ENCODE results near the gene FBXO47. TPM values are rescaled to one million over a fixed set of nuclear protein-coding genes. Genes with fewer than 3 reads are reported as not detected.
"Not testable (repeated sequence)": the region's sequence is repeated elsewhere in the genome, so short reads cannot be mapped to it uniquely, and the experiment has no call there.

Gene FBXO47
- total RNA-seq, 3 donors from 2014 or later: 0.08 TPM; not detected in 2

GRCh38 chr17:38959508-38959907 lies 7.7 kb downstream of the FBXO47 start:
- Mint-ChIP-seq H3K9me3 (no peaks in the 10 kb centered on the region), H3K4me3 (no peak overlapping the region), H3K4me1 (ENCODE audit: low read depth) (peaks cover 23% of the 10 kb centered on the region), H3K27me3 (ENCODE audit: low read depth) (no peaks in the 10 kb centered on the region), H3K36me3 (ENCODE audit: insufficient read depth) (no peaks in the 10 kb centered on the region)
- ATAC-seq (no peak), DNase-seq (no peak)

GRCh38 chr17:38958756-38959155 lies 8.4 kb downstream of the FBXO47 start:
- H3K27me3 Mint-ChIP-seq (ENCODE audit: low read depth): no peaks in the 10 kb centered on the region
- no peak overlapping the region for H3K4me3 Mint-ChIP-seq
- H3K9me3 Mint-ChIP-seq: no peaks in the 10 kb centered on the region
- H3K36me3 Mint-ChIP-seq (ENCODE audit: insufficient read depth): no peaks in the 10 kb centered on the region
- peaks cover 23% of the 10 kb centered on the region for H3K4me1 Mint-ChIP-seq (ENCODE audit: low read depth)
- DNase-seq: no peak
- ATAC-seq: no peak

- no peak overlapping the region for H3K4me3 Mint-ChIP-seq
- no peak for DNase-seq
- no peaks in the 10 kb centered on the region for H3K9me3 Mint-ChIP-seq
- H3K27me3 Mint-ChIP-seq (ENCODE audit: low read depth): no peaks in the 10 kb centered on the region
- ATAC-seq: no peak
- no peaks in the 10 kb centered on the region for H3K36me3 Mint-ChIP-seq (ENCODE audit: insufficient read depth)
- H3K4me1 Mint-ChIP-seq (ENCODE audit: low read depth): peaks cover 23% of the 10 kb centered on the region
Observed at GRCh38 chr17:38958326-38958725, 8.9 kb downstream of the FBXO47 start.

- not testable (repeated sequence) for H3K4me1 Mint-ChIP-seq (ENCODE audit: low read depth); H3K36me3 Mint-ChIP-seq (ENCODE audit: insufficient read depth); H3K4me3 Mint-ChIP-seq; DNase-seq; H3K9me3 Mint-ChIP-seq; H3K27me3 Mint-ChIP-seq (ENCODE audit: low read depth); ATAC-seq
Observed at GRCh38 chr17:38953800-38954199, 13.4 kb downstream of the FBXO47 start.

- no peaks in the 10 kb centered on the region for H3K36me3 Mint-ChIP-seq (ENCODE audit: insufficient read depth)
- no peaks in the 10 kb centered on the region for H3K27me3 Mint-ChIP-seq (ENCODE audit: low read depth)
- ATAC-seq: no peak
- H3K4me3 Mint-ChIP-seq: no peak overlapping the region
- peaks cover 5% of the 10 kb centered on the region for H3K4me1 Mint-ChIP-seq (ENCODE audit: low read depth)
- H3K9me3 Mint-ChIP-seq: no peaks in the 10 kb centered on the region
- no peak for DNase-seq
Observed at GRCh38 chr17:38947189-38947588, 20.0 kb downstream of the FBXO47 start.

GRCh38 chr17:38943607-38944006 lies 23.6 kb downstream of the FBXO47 start:
- Mint-ChIP-seq H3K4me1 (ENCODE audit: low read depth) (peaks cover 5% of the 10 kb centered on the region), H3K9me3 (no peaks in the 10 kb centered on the region), H3K27me3 (ENCODE audit: low read depth) (no peaks in the 10 kb centered on the region), H3K36me3 (ENCODE audit: insufficient read depth) (no peaks in the 10 kb centered on the region), H3K4me3 (no peak overlapping the region)
- ATAC-seq: no peak
- no peak for DNase-seq

- Mint-ChIP-seq H3K9me3 (no peaks in the 10 kb centered on the region), H3K4me3 (no peak overlapping the region), H3K4me1 (ENCODE audit: low read depth) (peaks cover 3% of the 10 kb centered on the region), H3K27me3 (ENCODE audit: low read depth) (no peaks in the 10 kb centered on the region), H3K36me3 (ENCODE audit: insufficient read depth) (no peaks in the 10 kb centered on the region)
- ATAC-seq: no peak
- DNase-seq: no peak
Observed at GRCh38 chr17:38942696-38943334, 24.4 kb downstream of the FBXO47 start.

GRCh38 chr17:38940404-38940803 lies 26.8 kb downstream of the FBXO47 start:
- no peak for ATAC-seq
- no peak for DNase-seq
- Mint-ChIP-seq H3K9me3 (no peaks in the 10 kb centered on the region), H3K27me3 (ENCODE audit: low read depth) (no peaks in the 10 kb centered on the region), H3K36me3 (ENCODE audit: insufficient read depth) (no peaks in the 10 kb centered on the region), H3K4me1 (ENCODE audit: low read depth) (peaks cover 3% of the 10 kb centered on the region), H3K4me3 (no peak overlapping the region)

- H3K4me3 Mint-ChIP-seq: no peak overlapping the region
- no peaks in the 10 kb centered on the region for H3K36me3 Mint-ChIP-seq (ENCODE audit: insufficient read depth)
- ATAC-seq (no peak), DNase-seq (no peak)
- H3K9me3 Mint-ChIP-seq: no peaks in the 10 kb centered on the region
- no peaks in the 10 kb centered on the region for H3K27me3 Mint-ChIP-seq (ENCODE audit: low read depth)
- peaks cover 3% of the 10 kb centered on the region for H3K4me1 Mint-ChIP-seq (ENCODE audit: low read depth)
Observed at GRCh38 chr17:38939987-38940386, 27.2 kb downstream of the FBXO47 start.

- H3K4me3 Mint-ChIP-seq; H3K9me3 Mint-ChIP-seq; DNase-seq; ATAC-seq; H3K4me1 Mint-ChIP-seq (ENCODE audit: low read depth); H3K27me3 Mint-ChIP-seq (ENCODE audit: low read depth); H3K36me3 Mint-ChIP-seq (ENCODE audit: insufficient read depth): not testable (repeated sequence)
Observed at GRCh38 chr17:38933962-38934361, 33.2 kb downstream of the FBXO47 start.

- not testable (repeated sequence) for H3K4me3 Mint-ChIP-seq; DNase-seq; H3K36me3 Mint-ChIP-seq (ENCODE audit: insufficient read depth); H3K27me3 Mint-ChIP-seq (ENCODE audit: low read depth); H3K9me3 Mint-ChIP-seq; ATAC-seq
- H3K4me1 Mint-ChIP-seq (ENCODE audit: low read depth): peaks cover 14% of the 10 kb centered on the region
Observed at GRCh38 chr17:38930782-38931181, 36.4 kb downstream of the FBXO47 start.

GRCh38 chr17:38926293-38927070 lies 40.7 kb downstream of the FBXO47 start:
- Mint-ChIP-seq H3K27me3 (ENCODE audit: low read depth) (no peaks in the 10 kb centered on the region), H3K9me3 (no peaks in the 10 kb centered on the region), H3K4me3 (no peak overlapping the region), H3K4me1 (ENCODE audit: low read depth) (peaks cover 35% of the 10 kb centered on the region), H3K36me3 (ENCODE audit: insufficient read depth) (no peaks in the 10 kb centered on the region)
- ATAC-seq: peak; percentile 81
- no peak for DNase-seq

- H3K9me3 Mint-ChIP-seq: no peaks in the 10 kb centered on the region
- peak; percentile 24 for DNase-seq
- H3K4me1 Mint-ChIP-seq (ENCODE audit: low read depth): peaks cover 36% of the 10 kb centered on the region
- peak; percentile 35 to 44 for ATAC-seq
- H3K36me3 Mint-ChIP-seq (ENCODE audit: insufficient read depth): peaks cover under 1% of the 10 kb centered on the region
- H3K4me3 Mint-ChIP-seq: no peak within 1 kb of the TSS
- H3K27me3 Mint-ChIP-seq (ENCODE audit: low read depth): no peaks in the 10 kb centered on the region
Observed at GRCh38 chr17:38925263-38925995, 41.8 kb downstream of the FBXO47 start, which contains the start of gene LASP1NB. Gene LASP1NB, plus strand, starts transcription at chr17:38925614.

- ATAC-seq: no peak
- no peaks in the 10 kb centered on the region for H3K9me3 Mint-ChIP-seq
Observed at GRCh38 chr17:38922538-38923297, 44.5 kb downstream of the FBXO47 start.

More at GRCh38 chr17:38922538-38923297, 44.5 kb downstream of the FBXO47 start:
- peaks cover 37% of the 10 kb centered on the region for H3K4me1 Mint-ChIP-seq (ENCODE audit: low read depth)
- DNase-seq: no peak
- no peak overlapping the region for H3K4me3 Mint-ChIP-seq
- H3K27me3 Mint-ChIP-seq (ENCODE audit: low read depth): no peaks in the 10 kb centered on the region
- H3K36me3 Mint-ChIP-seq (ENCODE audit: insufficient read depth): peaks cover 11% of the 10 kb centered on the region

Data from activated T-cell treated with anti-CD3 and anti-CD28 coated beads, Interleukin-2, amount 50 U/mL, for 4 hours (primary cell).